NCI-H2171 (cell line): ENCODE results near the gene MGLL.

Source experiments
- DNase-seq: peaks from one replicate; lab custom pipeline; 2025; lab: John Stamatoyannopoulos, UW

Gene MGLL

GRCh38 chr3:127822041-127822681, at the start of gene MGLL:
Gene MGLL (minus strand): TSS chr3:127822515. CDS start chr3:127822318, 197 bp downstream.
- peak; percentile 45 for DNase-seq

- DNase-seq = no peak
Measured at GRCh38 chr3:127870156-127870555, 47.8 kb upstream of the MGLL start.

GRCh38 chr3:127867986-127868385, 45.7 kb upstream of the MGLL start:
- no peak for DNase-seq

- DNase-seq = no peak
Measured at GRCh38 chr3:127867412-127867811, 45.1 kb upstream of the MGLL start.

GRCh38 chr3:127865941-127866340, 43.6 kb upstream of the MGLL start:
- no peak for DNase-seq

- no peak for DNase-seq
Measured at GRCh38 chr3:127860211-127860696, 37.9 kb upstream of the MGLL start.

GRCh38 chr3:127859730-127860129, 37.4 kb upstream of the MGLL start:
- no peak for DNase-seq

- no peak for DNase-seq
Measured at GRCh38 chr3:127858937-127859336, 36.6 kb upstream of the MGLL start.

- DNase-seq = no peak
Measured at GRCh38 chr3:127858521-127858920, 36.2 kb upstream of the MGLL start.

GRCh38 chr3:127857333-127857732, 35.0 kb upstream of the MGLL start:
- DNase-seq = no peak

- DNase-seq = no peak
Measured at GRCh38 chr3:127856801-127857200, 34.5 kb upstream of the MGLL start.

GRCh38 chr3:127855246-127855645, 32.9 kb upstream of the MGLL start:
- no peak for DNase-seq

- DNase-seq = peak; percentile 14
Measured at GRCh38 chr3:127853681-127854080, 31.4 kb upstream of the MGLL start.

- peak; percentile 93 for DNase-seq
Measured at GRCh38 chr3:127851899-127852298, 29.6 kb upstream of the MGLL start.

GRCh38 chr3:127849368-127849767, 27.1 kb upstream of the MGLL start:
- peak; percentile 94 for DNase-seq

GRCh38 chr3:127848131-127849129, 26.1 kb upstream of the MGLL start:
- DNase-seq = no peak

GRCh38 chr3:127847236-127847720, 25.0 kb upstream of the MGLL start:
- no peak for DNase-seq

GRCh38 chr3:127846576-127846975, 24.3 kb upstream of the MGLL start:
- no peak for DNase-seq

- no peak for DNase-seq
Measured at GRCh38 chr3:127844326-127844942, 22.1 kb upstream of the MGLL start.

- DNase-seq = no peak
Measured at GRCh38 chr3:127840671-127841070, 18.4 kb upstream of the MGLL start.

- no peak for DNase-seq
Measured at GRCh38 chr3:127839099-127839498, 16.8 kb upstream of the MGLL start.
